GM18526 (cell line): ENCODE data around the gene C17orf58.
"Not testable (repeated sequence)": the region's sequence is repeated elsewhere in the genome, so short reads cannot be mapped to it uniquely, and the experiment has no call there.

ENCODE experiments used
- POLR2A ChIP-seq: IDR thresholded peaks from 3 replicates; pipeline ENCODE4 v1.6.1; 2011; ENCODE audit not compliant: insufficient read length; ENCODE audit errors: extremely low read depth

The C17orf58 gene

DNA sequence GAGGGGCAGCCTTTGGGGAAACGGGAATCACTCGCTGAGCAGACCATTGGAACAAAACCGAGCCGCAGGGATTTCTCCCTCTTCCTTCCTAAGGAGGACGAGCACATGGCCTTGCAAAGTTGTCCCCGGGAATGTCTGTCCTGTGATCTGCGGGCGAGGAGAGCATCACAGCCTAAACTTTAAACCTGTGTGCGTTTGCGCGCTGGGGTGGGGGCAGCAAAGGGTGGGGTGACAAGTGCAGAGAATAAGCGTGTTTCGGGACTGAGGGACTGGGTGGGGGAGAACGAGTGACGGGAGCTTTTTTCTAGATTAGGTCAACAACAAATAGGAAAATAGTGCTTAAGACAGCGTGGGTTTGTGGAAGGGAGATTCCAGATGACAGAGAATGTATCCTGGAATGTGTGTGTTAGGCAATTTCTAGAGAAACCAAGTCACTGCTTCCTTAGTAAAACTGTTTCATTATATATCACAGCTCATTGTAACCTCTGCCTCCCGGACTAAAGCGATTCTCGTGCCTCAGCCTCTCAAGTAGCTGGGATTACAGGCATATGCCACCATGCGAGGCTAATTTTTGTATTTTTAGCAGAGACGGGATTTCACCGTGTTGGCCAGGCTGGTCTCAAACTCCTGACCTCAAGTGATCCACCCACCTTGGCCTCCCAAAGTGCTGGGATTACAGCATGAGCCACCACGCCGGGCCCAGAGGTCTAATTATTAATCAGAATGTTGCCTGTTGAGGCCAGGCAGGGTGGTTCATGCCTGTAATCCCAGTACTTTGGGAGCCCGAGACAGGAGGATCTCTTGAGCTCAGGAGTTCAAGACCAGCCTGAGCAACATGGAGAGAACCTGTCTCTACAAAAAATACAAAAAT lies at the start of gene C17orf58:
TSS of gene C17orf58 (minus strand) at position 169 of the 871 bp plus-strand sequence. CDS start 271 bp downstream, outside the sequence.
- TF ChIP-seq POLR2A = not testable (repeated sequence)

DNA sequence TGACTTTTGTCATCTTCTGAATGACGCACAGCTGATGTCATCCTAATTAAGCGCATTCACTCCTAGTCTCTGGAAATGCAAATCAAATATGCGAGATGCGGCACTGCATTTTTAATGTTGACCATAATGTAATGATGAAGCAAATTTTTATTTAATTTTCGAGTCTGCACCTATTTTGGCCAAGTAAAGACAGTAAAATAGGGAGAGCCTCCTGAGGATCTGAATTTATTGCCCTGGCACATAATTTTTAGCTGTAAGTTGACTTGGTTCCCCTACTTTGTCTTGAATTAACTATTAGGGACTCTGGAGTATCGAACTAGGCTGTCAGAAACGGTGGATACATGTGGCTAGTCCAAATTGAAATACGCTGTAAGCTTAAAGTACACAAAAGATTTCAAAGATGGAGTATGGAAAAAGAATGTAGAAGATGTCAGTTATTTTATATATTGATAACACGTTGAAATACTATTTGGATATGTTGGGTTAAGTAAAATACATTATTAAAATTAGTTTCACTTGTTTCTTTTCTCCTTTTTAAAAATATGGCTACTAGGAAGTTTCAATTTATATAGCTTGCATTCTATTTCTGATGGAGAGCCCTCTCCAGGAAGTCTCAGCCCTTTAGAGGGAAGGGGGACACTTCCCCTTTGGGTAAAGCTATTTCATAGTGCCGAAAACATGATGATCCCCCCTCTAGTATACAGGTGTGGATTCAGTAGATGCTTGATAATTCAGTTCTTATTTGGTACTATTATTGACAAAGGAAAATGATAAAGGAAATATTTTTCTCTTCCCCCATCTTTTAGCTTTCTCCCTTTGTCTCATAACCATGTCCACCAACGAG lies 40.3 kb upstream of the C17orf58 start:
- TF ChIP-seq POLR2A = no peak

DNA sequence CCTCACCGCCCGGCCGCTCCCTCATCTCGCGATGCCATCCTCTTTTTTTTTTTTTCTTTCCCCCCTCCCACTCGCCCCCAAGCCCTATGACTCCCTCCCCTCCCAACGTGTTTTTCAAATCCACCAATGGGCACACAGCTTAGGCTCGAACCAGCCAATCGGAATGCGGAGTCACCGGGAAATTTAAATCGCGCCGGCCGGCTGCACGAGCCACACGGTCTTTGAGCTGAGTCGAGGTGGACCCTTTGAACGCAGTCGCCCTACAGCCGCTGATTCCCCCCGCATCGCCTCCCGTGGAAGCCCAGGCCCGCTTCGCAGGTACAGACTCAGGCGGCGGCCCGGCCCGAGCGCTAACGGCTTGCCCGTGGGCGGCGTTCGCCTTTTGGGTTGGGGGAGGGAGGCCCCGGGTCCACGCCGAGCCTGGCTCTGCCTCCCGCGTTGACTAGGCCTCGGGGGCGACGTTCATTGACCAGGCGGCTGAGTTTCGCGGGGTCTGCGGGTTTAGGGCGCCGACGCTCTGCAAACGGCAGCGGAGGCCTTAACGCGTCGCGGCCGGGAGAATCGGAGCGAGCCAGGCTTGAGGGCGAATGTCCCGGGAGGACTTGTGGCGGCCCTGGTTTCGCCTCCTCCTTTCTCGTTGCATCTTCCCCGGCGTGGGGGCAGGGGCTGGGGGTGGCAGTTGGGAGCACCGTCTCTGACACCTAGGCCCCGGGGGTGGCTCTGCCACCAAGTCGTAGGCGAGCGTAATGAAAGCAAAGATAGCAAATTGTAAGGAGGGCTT lies 39.4 kb upstream of the C17orf58 start, which contains the start of gene KPNA2:
TSS of gene KPNA2 (plus strand) at position 213 of the 781 bp plus-strand sequence. CDS start 1,398 bp downstream, outside the sequence.
- peak; percentile 83 for TF ChIP-seq POLR2A

DNA sequence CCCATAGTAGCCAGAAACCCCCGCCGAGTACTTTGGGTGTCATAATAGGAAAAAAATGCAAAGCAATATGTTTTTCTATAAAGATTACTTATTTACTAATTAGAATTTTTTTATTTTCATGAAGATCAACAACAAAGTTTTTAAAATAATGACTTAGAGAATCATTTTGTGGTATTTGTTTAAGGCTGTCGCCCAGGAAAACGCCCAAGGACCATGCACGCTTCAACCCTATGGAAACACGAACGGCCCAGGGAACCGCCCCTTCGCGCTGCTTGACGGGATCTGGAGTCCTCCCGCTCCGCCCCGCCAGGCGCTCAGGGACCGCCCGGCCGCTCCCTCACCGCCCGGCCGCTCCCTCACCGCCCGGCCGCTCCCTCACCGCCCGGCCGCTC lies 38.9 kb upstream of the C17orf58 start:
- no peak for TF ChIP-seq POLR2A

DNA sequence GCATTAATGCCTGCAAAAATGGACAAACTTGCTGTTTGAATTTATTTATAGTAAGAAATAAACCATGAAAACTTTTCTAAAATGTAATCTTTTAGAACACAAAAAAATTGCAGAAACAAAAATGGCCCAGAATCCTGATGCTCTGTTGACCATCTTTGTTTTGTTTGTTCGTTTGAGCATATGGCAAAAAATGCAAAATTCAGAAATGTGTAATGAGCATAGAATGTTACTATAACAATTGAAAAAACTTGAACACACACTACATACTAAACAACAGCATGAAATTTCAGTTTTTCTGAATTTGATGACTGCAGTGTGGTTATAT lies 38.1 kb upstream of the C17orf58 start:
- TF ChIP-seq POLR2A = no peak

DNA sequence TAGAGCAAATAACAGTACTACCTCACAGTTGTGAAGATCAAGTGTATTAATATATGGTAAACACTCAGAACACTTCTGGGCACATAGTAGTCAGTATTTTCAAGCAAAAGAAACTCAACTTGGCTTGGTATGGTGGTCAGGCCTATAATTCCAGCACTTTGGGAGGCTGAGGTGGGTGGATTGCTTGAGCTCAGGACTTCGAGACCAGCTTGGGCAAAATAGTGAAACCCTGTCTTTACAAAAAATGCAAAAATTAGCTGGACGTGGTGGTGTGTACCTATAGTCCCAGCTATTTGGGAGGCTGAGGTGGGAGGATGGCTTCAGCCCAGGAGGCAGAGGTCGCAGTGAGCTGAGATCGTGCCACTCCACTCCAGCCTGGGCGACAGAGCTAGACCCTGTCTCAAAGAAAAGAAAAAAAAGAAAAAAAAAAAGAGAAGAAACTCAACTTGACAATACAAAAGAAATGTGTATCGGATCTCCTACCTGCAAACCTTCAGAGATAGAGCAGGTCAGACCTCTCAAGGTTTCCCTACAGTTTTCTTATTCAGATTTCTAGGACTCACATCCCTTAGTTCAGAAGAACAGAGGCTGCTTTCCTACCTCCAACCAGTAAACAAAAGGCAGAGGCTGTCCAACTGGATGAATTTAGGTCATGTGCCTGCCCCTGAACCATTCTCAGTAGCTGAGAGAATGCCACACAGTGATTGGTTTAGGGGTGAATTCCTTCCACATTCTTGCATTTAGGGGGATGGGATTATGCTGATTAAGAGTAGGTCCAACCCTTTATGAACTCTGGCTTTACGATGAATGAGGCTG lies 37.6 kb upstream of the C17orf58 start:
- TF ChIP-seq POLR2A = no peak

DNA sequence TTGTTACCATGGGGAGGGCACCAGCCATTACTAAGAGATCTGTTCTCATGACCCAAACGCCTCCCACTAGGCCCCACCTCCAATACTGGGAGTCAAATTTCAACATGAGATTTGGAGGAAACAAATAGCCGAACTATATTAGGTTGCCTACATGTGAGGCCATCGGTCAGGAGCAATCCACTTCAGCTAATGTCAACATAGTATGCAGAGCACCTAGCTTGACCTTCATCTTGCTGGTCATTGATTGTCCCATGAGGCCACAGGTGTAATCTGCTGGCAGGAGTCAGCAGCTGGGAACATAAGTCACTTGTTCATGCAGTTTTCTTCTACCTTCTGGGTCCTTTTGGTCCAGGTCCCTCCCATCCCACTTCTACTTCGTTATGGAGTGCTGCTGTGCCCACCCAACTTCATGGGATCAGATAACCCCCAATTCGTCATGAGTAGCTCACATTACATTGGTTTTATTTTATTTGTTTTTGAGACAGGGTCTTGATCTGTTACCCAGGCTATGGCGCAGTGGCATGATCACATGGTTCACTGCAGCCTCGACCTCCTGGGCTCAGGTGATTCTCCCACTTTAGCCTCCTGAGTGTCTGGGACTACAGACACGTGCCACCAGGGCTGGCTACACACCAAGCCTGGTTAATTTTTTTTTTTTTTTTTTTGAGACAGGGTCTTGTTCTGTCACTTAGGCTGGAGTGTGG lies 33.4 kb upstream of the C17orf58 start:
- no peak for TF ChIP-seq POLR2A

DNA sequence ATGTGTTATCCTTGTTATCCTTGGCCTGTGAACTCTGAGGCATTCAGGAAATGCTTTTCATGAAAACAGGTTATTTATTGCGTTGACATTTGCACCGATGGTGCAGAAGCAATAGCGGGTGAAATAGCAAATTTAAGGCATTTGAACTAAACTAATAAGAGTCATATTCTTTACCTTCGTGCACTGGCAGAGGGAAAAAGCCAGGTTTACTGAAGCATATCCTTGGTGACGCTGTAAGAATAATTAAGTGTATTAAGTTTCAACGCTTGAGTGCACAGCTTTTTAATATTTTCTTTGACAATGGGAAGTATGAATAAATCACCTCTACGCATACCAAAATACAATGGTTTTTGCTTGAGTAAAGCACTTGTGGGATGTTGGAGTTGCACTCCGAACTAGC lies 25.7 kb upstream of the C17orf58 start:
- no peak for TF ChIP-seq POLR2A

DNA sequence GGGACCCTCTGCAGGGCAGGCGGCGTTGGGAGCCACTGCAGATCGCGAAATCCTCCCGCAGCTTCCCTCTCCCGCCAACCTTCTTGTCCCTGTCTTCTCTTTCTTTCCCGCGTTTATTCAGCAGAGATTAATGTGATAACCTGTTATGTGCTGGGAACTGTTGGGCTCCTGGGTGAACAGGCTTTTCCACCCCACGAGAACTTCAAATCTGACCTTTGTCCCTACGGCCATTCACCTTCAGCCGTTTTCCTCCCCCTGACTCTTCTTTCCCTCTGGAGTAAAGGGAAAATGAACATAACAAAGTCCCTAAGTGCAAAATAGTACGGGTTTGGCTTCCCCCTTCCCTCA lies 24.1 kb upstream of the C17orf58 start:
- TF ChIP-seq POLR2A = no peak

DNA sequence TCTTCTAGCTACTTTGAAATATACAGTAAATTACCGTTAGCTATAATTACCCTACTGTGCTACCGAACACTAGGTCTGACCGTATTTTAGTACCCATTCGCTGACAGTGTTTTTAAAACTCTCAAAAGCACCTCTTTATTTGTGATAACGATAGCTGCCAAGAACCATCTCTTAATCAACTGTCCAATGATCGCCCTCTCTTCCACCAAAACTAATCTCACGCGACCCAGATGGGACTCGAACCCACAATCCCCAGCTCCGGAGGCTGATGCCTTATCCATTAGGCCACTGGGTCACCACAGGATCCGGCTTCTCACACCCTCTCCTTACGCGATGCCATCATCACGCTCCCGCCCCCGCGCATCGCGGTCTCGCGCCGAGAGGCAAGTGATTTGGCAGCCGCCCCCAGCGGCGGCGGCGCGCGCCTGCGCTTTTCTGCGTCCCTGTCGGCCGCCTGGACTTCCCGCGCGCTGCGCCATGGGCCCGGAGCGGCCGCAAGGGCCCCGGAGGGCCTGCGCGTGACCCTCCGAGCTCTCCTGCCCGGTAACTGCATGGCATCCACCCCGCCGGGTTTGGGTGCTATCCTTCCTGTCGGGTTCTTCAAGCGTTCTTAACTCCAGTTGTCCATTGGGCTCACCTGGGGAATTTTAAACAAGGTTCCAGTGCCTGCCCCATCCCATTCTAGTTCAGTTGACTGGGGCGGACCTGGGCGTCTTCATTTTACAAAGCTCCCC lies 23.6 kb upstream of the C17orf58 start:
- peak; percentile 84 for TF ChIP-seq POLR2A

DNA sequence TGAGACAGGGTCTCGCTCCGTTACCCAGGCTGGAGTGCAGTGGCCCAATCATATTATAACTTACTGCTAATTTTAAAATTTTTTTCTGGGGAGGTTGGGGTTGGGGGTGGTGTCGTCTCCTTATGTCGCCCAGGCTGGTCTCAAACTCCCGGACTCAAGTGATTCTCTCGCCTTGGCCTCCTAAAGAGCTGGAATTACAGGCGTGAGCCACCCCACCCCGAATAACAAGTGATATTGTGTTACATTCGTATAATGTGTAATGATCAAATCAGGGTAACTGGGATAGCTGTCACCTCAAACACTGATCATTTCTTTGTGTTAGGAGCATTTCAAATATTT lies 23.0 kb upstream of the C17orf58 start:
- TF ChIP-seq POLR2A = no peak

DNA sequence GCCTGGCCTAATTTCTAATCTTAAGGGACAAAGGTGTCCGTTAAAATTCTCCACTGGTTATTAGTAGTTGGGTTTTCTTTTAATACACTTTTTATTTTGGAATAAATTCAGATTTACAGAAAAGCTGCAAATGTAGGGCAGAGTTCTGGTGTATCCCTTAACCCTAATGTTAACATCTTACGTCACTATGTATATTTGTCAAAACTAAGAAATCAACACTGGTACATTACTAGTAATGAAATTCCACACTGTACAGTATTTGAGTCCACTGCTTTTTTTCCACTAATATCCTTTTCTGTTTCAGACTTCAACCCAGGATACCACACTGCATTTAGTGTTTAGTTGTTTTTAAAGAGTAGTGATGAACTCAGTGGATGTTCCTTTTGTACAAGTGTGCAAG lies 20.6 kb upstream of the C17orf58 start:
- no peak for TF ChIP-seq POLR2A

DNA sequence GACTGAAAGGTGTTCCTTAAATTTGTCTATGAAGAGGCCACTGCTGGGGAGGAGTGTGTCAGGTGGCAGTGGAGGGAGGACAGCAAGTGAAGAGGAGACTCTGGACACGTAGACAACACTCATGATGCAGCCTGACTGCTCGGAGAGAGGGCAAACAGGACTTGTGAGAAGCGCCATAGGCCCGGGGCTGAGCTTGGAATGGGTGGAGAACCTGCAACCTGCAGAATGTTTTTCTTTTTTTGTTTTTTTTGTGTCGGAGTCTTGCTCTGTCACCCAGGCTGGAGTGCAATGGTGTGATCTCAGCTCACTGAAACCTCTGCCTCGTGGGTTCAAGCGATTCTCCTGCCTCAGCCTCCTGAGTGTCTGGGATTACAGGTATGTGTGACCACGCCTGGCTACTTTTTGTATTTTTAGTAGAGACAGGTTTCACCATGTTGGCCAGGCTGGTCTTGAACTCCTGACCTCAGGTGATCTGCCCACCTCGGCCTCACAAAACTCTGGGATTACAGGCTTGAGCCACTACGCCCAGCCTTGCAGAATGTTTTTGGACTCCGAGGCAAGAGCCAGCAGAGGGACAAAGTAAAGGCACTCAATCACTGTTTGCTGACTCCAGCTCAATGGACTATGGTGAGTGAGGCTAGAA lies 18.9 kb upstream of the C17orf58 start:
- no peak for TF ChIP-seq POLR2A
